HG02798 (cell line): ENCODE data around the gene STK11.
A peak's percentile ranks its signal among the peaks of the same experiment; 100 is the strongest.

Source experiments
- ATAC-seq: cut with Tn5 transposase; IDR thresholded peaks from one replicate; pipeline ENCODE4 v1.9.1; 2021; ENCODE audit warnings: mild to moderate bottlenecking; ENCODE audit not compliant: unreplicated experiment, poor library complexity

Gene STK11

GRCh38 chr19:1257475-1258162 lies 52.0 kb downstream of the STK11 start:
- no peak for ATAC-seq

- ATAC-seq = no peak
Observed at GRCh38 chr19:1258163-1258492, 52.5 kb downstream of the STK11 start.

GRCh38 chr19:1258707-1259205 lies 53.2 kb downstream of the STK11 start:
- ATAC-seq = no peak

DNA sequence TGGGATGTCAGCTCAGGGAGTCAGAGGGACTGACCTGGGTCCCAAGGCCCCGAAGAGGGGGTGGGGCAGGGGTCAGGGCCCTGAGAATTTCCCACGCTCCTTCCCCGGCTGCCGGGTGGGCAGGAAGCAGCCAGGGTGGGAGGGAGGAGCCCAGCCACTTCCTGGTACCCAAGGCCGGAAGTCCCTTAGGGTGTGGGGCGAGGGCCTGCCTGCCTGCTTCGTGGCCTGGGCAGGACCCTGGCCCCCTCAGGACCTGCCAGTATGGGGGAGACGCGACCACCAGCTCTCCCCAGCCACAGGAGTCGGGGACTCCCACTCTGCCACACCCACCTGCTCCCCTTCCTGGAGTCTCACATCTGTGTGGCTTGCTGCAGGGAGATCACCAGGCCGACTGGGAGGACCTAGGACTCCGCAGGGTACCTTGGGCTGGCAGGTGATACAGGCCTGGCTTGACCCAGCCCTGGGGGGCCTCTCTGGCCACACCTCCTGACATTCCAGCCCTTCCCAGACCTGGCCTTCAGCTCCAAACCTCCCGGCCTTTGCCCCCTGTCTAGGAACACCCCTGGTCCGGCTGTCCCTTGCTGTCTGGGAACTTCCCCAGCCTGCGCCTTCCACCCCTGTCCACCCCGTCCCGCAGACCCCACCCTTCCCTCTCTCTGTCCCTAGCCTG lies 53.8 kb downstream of the STK11 start:
- ATAC-seq = peak; percentile 31

DNA sequence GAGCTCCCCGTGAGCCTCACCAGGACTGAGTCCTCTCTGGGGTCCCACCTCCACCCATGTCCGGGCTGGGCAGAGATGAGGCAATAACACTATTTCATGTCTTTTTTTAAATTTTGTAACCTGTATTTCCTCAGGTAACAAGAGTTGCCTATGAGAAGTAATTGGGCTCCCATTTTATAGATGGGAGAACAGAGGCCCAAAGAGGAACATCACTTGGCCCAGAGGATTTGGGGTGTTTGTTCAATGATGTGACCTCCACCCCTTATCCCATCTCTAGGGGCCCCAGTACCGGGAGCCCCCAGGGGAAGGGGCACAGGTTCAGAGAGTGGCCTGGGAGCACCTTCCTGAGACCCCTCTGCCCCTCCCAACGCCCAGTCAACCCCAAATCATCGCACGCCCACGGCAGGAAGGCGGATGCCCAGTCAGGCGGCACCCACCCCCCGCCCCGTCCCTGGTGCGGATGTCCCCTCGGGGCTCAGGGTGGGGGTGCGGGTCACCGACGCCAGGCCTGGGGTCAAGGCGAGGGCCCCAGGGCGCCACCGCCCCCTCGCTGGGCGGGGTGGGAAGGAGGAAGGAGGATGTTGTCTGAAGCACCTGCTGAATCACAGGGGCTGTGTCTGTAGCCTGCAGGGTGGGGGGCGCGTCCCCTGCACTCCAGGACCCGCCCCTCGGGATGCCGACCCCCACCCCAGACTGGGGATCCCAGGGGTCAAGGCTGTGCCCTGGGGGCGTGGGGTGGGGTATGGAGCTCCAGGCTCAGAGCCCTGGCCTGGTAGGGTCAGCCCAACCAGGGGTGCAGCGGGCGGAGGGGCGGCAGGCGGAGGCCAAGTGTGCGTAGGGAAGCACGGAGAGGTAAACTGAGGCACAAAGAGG lies 54.5 kb downstream of the STK11 start:
- peak; percentile 2 for ATAC-seq

DNA sequence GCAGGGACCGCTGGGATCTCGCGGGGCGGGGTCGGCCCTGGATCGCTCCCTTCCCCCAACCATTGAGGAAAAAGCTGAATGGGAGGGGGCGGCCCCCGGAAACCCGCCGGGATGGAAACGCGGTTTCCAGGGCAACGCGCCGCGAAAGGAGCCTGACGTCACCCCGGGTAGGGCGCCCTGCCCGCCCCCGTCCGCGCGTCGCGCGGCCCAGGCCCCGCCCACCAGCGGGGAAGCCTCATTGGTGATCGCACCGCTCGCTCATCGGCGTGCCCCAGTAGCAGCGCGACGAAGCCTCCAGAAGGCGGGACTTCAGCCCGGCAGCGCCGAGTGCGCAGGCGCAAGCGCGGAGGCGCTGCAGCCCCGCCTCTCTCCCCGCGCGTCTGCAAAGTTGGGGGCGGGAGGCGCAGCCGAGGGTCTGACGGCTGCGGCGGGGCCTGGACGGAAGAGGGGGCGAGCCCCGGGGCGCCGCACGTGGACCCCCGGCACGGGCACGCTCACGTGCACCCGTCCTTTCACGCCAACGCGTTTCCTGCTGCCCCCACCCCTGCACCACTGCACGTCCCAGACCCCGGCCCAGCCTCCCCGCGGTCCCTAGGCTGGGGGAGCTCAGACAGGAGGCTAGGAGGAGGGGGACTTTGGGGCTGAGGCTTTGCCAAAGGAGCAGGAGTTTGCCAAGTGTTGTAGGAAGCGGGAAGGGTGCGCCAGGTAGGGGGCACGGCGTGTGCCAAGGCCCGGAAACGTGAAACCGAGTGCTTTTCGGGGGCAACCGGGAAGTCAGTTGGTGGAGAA lies 55.4 kb downstream of the STK11 start:
- peak; percentile 78 for ATAC-seq

GRCh38 chr19:1261538-1261797 lies 55.9 kb downstream of the STK11 start:
- no peak for ATAC-seq

DNA sequence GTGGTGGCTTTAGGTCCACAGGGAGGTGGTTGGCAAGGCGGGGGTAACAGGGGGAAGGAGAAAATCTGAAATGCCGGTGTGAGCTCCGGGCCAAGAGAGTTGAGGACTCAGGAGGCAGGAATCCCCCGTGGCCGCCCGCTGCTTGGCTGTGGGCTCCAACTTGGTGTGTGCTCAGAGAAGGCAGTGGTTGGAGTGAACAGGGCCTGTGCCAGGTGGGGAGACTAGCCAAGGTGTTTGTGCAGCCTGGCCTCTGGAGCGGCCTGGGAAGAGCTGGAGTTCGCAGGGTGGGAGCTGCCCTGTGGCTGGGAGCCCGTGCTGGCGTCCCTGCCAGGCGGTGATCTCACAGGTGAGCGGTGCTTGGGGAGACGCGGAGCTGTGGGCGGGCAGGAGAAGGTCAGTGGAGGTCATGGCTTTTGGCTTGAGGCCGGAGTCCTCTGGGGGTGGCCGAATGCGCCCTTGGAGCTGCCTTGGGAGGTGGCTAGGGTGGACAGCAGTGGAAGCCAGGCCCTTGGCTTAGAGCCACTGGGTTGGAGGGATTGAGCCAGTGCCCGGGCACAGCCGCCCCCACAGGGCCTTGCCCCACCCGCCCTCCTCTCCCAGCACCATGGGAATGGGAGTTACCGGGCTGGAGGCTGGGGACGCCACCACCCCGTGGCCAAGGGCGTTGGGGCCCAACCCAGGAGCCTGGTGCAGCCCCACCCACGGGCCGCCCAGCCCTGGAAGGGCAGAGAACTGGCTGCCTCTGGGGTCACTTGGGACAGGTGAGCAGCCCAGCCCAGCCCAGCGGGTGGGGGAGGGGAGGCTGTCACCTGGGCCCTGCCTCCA lies 56.4 kb downstream of the STK11 start:
- ATAC-seq = no peak

DNA sequence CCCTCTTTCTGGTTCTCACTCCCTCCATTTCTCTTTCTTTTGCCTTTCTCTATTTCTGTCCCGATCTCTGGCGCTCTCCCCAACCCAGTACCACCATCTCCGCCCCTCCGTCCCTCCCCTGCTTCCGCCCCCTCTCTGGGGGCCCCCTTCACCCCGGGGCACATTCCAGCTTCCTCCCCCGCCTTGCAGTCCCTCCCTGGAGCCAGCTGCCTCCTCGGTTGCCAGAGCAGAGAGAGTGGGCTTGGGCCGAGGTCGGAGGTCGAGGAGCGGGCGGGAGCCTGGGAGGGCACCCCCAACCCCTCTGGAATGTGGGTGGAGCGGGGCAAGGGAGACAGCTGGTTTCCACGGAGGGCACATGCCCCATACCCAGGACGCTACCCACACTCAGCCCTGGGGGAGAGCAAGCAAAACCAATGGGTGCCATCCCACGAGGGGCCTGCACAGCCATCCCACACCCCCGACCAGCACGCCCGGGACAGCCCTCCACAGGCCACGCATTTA lies 57.1 kb downstream of the STK11 start:
- ATAC-seq = no peak

DNA sequence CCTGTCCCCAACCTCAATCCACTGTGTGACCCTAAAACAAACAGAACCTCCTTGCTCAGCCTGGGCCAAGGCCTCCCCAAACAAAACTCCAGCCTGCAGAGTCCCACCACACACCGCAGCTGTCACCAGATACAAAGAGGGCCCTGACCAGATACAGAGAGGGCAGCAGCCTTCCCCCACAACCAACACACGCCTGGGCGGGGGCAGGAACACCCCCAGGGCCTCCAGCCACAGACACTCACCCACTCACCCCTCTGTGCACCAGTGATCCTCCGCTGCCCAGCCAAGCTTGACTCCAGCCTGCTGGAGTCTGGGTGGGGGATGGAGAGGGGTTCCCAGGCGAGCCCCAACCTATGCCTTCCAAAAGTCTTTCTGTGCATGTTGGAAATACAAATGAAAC lies 57.6 kb downstream of the STK11 start:
- no peak for ATAC-seq

- ATAC-seq = no peak
Observed at GRCh38 chr19:1264801-1265614, 59.4 kb downstream of the STK11 start.

- ATAC-seq = no peak
Observed at GRCh38 chr19:1265615-1266128, 60.1 kb downstream of the STK11 start.

DNA sequence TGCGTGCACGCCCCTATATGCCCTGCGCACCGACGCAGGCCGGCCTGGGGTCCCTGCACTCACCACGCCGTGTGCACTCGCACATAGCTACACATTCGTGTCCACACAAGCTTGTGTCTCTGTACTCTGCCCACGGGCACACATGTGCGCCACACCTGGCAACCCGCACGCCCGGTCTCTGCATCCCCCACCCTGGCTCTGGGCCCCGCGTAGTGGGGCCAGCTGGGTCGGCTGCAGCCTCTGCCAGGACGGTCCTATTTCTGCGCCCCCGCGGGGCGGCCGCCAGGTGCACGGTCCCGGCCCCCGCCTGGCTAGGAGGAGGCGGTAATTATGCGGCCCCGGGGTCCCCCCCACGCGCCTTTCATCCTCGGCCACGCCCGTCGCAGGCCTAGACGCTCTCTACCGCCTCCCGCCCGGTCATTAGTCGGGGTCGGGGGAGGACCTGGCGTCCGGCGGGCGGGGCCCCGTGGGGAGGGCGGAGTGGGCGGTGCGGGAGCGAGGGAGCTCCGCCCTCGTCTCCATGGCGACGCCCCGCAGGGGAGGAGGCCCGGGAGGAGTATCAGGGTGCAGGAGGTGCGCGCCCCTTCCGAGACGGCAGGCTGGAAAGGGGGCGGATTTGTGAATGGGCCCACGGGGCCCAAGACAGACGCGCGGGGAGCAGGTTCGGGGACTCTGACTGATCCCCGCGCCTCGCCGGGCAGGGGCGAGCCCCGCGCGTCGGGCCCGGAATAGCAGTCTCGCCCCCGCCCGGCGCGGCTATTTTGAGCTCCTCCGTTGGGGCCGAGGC lies 60.7 kb downstream of the STK11 start:
- ATAC-seq = peak; percentile 40

DNA sequence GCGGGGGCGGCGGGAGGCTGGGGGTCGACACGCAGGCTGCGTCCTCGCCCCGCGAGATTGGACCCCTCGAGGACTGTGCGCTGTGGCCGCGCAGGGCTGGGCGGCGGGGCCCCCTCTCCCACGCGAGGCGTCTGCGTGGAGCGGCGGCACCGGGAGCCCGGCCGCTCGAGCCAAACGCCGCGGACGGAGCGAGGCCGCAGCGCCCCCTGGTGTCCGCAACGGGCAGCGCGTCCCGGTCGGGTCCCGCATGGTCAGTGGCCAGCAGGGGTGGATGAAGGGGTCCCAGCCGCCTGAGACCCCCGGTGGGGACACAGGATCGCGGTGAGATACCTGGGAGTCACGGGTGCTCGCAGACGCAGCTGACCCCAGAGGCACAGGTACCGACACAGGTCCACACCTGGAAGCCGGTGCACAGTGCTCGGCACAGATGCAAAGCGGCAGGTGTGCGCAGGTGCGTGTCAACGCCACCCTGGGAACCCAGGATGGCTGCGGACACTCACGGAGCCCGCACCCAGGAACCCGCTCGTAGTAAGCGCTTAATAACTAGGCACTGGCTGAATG lies 61.4 kb downstream of the STK11 start:
- peak; percentile 24 for ATAC-seq

DNA sequence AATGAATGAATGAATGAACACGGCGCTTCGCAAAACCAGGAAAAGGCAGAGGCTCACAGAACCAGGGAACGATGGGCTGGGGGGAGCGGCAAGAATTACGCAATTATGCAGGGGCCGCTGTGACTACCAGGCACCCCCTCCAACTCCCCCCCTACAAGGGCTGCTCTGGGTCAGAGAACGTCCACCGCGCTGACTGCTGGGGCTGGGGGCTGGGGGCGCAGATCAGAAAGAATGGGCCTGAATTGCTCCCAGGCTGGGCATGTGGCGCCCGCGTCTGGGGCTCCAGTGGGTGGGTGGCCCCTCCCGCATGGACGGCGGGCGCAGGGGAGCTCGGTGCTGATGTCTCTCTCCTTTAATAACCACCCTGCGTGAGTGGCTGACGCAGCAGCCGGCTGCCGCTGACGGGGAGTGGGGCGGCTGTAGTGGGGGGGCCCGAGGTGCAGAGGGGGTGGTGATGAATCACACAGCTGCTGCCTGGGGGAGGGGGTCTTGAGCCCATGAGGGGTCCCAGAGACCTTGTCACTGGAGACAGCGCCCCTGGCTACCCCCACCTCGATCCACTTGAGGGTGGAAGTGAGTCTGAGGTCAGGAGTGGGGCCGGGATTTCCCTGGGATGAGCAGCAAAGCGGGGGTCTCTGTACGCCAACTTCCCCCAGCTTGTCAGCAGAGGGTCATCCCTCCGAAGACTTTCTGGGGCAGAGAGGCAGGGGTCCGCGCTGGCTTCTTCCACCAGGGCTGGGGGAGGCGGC lies 62.1 kb downstream of the STK11 start:
- ATAC-seq = no peak

- no peak for ATAC-seq
Observed at GRCh38 chr19:1268226-1269064, 62.9 kb downstream of the STK11 start.
